IMR-90 (cell line): ENCODE measurements around the gene PRKCH. TPM values are rescaled to one million over a fixed set of nuclear protein-coding genes. Genes with fewer than 3 reads are reported as not detected.

Experiments used
- ATAC-seq: fragments of 200-7000 bp; cut with Tn5 transposase; 2 replicates; pipeline ENCODE4 v1.9.1; 2020; ENCODE audit warnings: low read depth, mild to moderate bottlenecking, moderate library complexity
- BruUV-seq: library from RNA; stranded (reverse); fragments of 400-500 nt; replicated peaks from 2 replicates; lab custom pipeline; 2021; lab: Mats Ljungman, UMichigan
- CTCF ChIA-PET: fragments of 300-600 bp; formaldehyde crosslinking; extraction: SDS; loops from one replicate; lab custom pipeline; 2021; ENCODE audit warnings: antibody characterized with exemption; lab: Yijun Ruan, JAX
- POLR2A ChIA-PET: fragments of 300-600 bp; sonication (Branson Sonifier 250); formaldehyde crosslinking; loops from one replicate; lab custom pipeline; 2022; ENCODE audit warnings: antibody characterized with exemption; ENCODE audit not compliant: unreplicated experiment; lab: Charles Lee
- DNase-seq: peaks from one replicate; pipeline ENCODE4 v3.0.0; 2013
- H2AFZ ChIP-seq: replicated peaks from 2 replicates; pipeline ENCODE3; 2013; ENCODE audit warnings: low read length, mild to moderate bottlenecking; ENCODE audit not compliant: poor library complexity
- H2AK5ac ChIP-seq: 2 replicates; pipeline ENCODE4 v1.6.1; 2013; ENCODE audit warnings: low read depth, low read length, inconsistent platforms
- H2AK9ac ChIP-seq: replicated peaks from 2 replicates; pipeline ENCODE3; 2013; ENCODE audit warnings: mild to moderate bottlenecking, low read depth, low read length, moderate library complexity; ENCODE audit not compliant: poor library complexity
- H2BK120ac ChIP-seq: 2 replicates; pipeline ENCODE4 v1.6.1; 2013; ENCODE audit warnings: low read depth, low read length, inconsistent platforms
- H2BK15ac ChIP-seq: 3 replicates; pipeline ENCODE4 v1.6.1; 2013; ENCODE audit warnings: low read depth, low read length, inconsistent platforms
- H2BK20ac ChIP-seq: 2 replicates; pipeline ENCODE4 v1.6.1; 2013; ENCODE audit warnings: low read depth, mild to moderate bottlenecking, inconsistent platforms, low read length, moderate library complexity
- H2BK5ac ChIP-seq: 2 replicates; pipeline ENCODE4 v1.6.1; 2013; ENCODE audit warnings: mild to moderate bottlenecking, low read depth, low read length, inconsistent platforms; ENCODE audit not compliant: poor library complexity, severe bottlenecking
- H3K14ac ChIP-seq: replicated peaks from 2 replicates; pipeline ENCODE4 v1.6.1; 2013; ENCODE audit warnings: low read depth, low read length, inconsistent platforms
- H3K18ac ChIP-seq: 2 replicates; pipeline ENCODE4 v1.6.1; 2013; ENCODE audit warnings: low read depth, low read length, control low read depth
- H3K23ac ChIP-seq: 2 replicates; pipeline ENCODE4 v1.6.1; 2013; ENCODE audit warnings: low read depth, low read length, inconsistent platforms
- H3K27ac ChIP-seq: 2 replicates; pipeline ENCODE4 v1.5.1; 2013; ENCODE audit warnings: mild to moderate bottlenecking, control low read depth, low read length; ENCODE audit not compliant: insufficient read depth
- H3K27me3 ChIP-seq: 2 replicates; pipeline ENCODE4 v1.6.1; 2013; ENCODE audit warnings: low read length; ENCODE audit not compliant: control insufficient read depth, insufficient read depth
- H3K36me3 ChIP-seq: 2 replicates; pipeline ENCODE4 v1.6.1; 2013; ENCODE audit warnings: low read length, mixed read lengths; ENCODE audit not compliant: control insufficient read depth, insufficient read depth
- H3K4ac ChIP-seq: 2 replicates; pipeline ENCODE4 v1.6.1; 2013; ENCODE audit warnings: low read depth, low read length, inconsistent platforms
- H3K4me1 ChIP-seq: 2 replicates; pipeline ENCODE4 v1.6.1; 2013; ENCODE audit warnings: low read length, mixed read lengths; ENCODE audit not compliant: control insufficient read depth, insufficient read depth
- H3K4me2 ChIP-seq: 2 replicates; pipeline ENCODE4 v1.6.1; 2013; ENCODE audit warnings: low read depth, mild to moderate bottlenecking, control low read depth, low read length, moderate library complexity
- H3K4me3 ChIP-seq: 2 replicates; pipeline ENCODE4 v1.5.1; 2013; ENCODE audit warnings: low read depth, mild to moderate bottlenecking, control low read depth, low read length, moderate library complexity; ENCODE audit not compliant: insufficient read depth
- H3K56ac ChIP-seq: 2 replicates; pipeline ENCODE4 v1.6.1; 2013; ENCODE audit warnings: low read length, inconsistent platforms; ENCODE audit not compliant: insufficient read depth; ENCODE audit errors: extremely low read depth
- H3K79me1 ChIP-seq, 2 experiments: 2 replicates each; pipeline ENCODE4 v1.6.1; 2013; ENCODE audit warnings: low read length in 2 of 2, inconsistent platforms in 1 of 2, low read depth in 1 of 2
- H3K9ac ChIP-seq: 2 replicates; pipeline ENCODE4 v1.6.1; 2013; ENCODE audit warnings: low read depth, low read length, control low read depth
- H3K9me1 ChIP-seq: 2 replicates; pipeline ENCODE4 v1.6.1; 2013; ENCODE audit warnings: low read length, inconsistent platforms; ENCODE audit not compliant: insufficient read depth
- H3K9me3 ChIP-seq: 2 replicates; pipeline ENCODE4 v1.6.1; 2013; ENCODE audit warnings: low read length; ENCODE audit not compliant: control insufficient read depth, insufficient read depth
- H4K20me1 ChIP-seq: 2 replicates; pipeline ENCODE4 v1.6.1; 2013; ENCODE audit warnings: low read length, inconsistent platforms; ENCODE audit not compliant: insufficient read depth
- H4K5ac ChIP-seq: 2 replicates; pipeline ENCODE4 v1.6.1; 2013; ENCODE audit warnings: mild to moderate bottlenecking, low read depth, low read length, control low read depth
- H4K8ac ChIP-seq, 2 experiments: 2 replicates each; pipeline ENCODE4 v1.6.1; 2013; ENCODE audit warnings: low read depth in 2 of 2, low read length in 2 of 2, control low read depth in 1 of 2, inconsistent platforms in 1 of 2
- H4K91ac ChIP-seq: 2 replicates; pipeline ENCODE4 v1.6.1; 2013; ENCODE audit warnings: low read depth, low read length, inconsistent platforms; ENCODE audit not compliant: insufficient read depth
- CEBPB ChIP-seq: IDR thresholded peaks from 2 replicates; pipeline ENCODE4 v1.6.1; 2012; ENCODE audit warnings: low read depth, low read length, improper control_type of control experiment
- CHD1 ChIP-seq: IDR thresholded peaks from 2 replicates; pipeline ENCODE4 v1.6.1; 2012; ENCODE audit warnings: low read depth, low read length, improper control_type of control experiment
- CTCF ChIP-seq: conservative IDR thresholded peaks from 2 replicates; pipeline ENCODE4 v1.5.1; 2012; ENCODE audit warnings: mild to moderate bottlenecking, low read depth, low read length, improper control_type of control experiment
- FOS ChIP-seq: fragments of 150-350 bp; IDR thresholded peaks from 2 replicates; pipeline ENCODE4 v1.6.1; 2016; ENCODE audit warnings: low read depth, low read length
- MAFK ChIP-seq: IDR thresholded peaks from 2 replicates; pipeline ENCODE4 v1.6.1; 2012; ENCODE audit warnings: low read depth, low read length, improper control_type of control experiment
- MAZ ChIP-seq: IDR thresholded peaks from 2 replicates; pipeline ENCODE4 v1.6.1; 2012; ENCODE audit warnings: low read depth, mild to moderate bottlenecking, low read length, improper control_type of control experiment, moderate library complexity, borderline replicate concordance
- MXI1 ChIP-seq: IDR thresholded peaks from 2 replicates; pipeline ENCODE4 v1.6.1; 2012; ENCODE audit warnings: low read depth, mild to moderate bottlenecking, low read length, moderate library complexity, borderline replicate concordance
- NFE2L2 ChIP-seq: fragments of 150-350 bp; IDR thresholded peaks from 2 replicates; pipeline ENCODE4 v1.6.1; 2016; ENCODE audit warnings: low read depth, mild to moderate bottlenecking, low read length
- POLR2A ChIP-seq: IDR thresholded peaks from 2 replicates; pipeline ENCODE4 v1.6.1; 2012; ENCODE audit warnings: mild to moderate bottlenecking, low read depth, low read length
- RAD21 ChIP-seq: IDR thresholded peaks from 2 replicates; pipeline ENCODE4 v1.6.1; 2012; ENCODE audit warnings: low read length, improper control_type of control experiment
- RCOR1 ChIP-seq: IDR thresholded peaks from 2 replicates; pipeline ENCODE4 v1.6.1; 2012; ENCODE audit warnings: mild to moderate bottlenecking, low read length, improper control_type of control experiment; ENCODE audit not compliant: insufficient replicate concordance
- SMC3 ChIP-seq: fragments of 150-350 bp; IDR thresholded peaks from 2 replicates; pipeline ENCODE4 v1.6.1; 2016; ENCODE audit warnings: low read depth, mild to moderate bottlenecking, antibody characterized with exemption, low read length, moderate library complexity
- WGBS, 2 experiments: methylation state at CpG; one replicate each; pipeline versions ENCODE4 v1.1.5 to v1.1.7; 2013; ENCODE audit warnings: missing lambda C conversion rate in 2 of 2; ENCODE audit not compliant: insufficient read length in 1 of 2; ENCODE audit errors: extremely low coverage in 2 of 2; 5-methylcytosine and 5-hydroxymethylcytosine counted together
- dilution Hi-C: fragments of 300-500 bp; cut with HindIII; formaldehyde crosslinking; loops from one replicate; pipeline ENCODE4 v1.14.3; 2018; ENCODE audit warnings: low sequenced_read_pairs; ENCODE audit not compliant: unreplicated experiment
- in situ Hi-C: fragments of 300-500 bp; cut with MboI; formaldehyde crosslinking; loops from 3 replicates; pipeline ENCODE4 v1.14.3; 2019; ENCODE audit warnings: low sequenced_read_pairs, inconsistent platforms, mixed read lengths
- intact Hi-C: fragments of 100-400 bp; cut with micrococcal nuclease; formaldehyde crosslinking; loops from 2 replicates; pipeline ENCODE4 v1.10.0; 2022
- polyA plus RNA-seq, 3 experiments: library from polyadenylated mRNA; depleted of rRNA; stranded (reverse); fragments of >200 nt; gene quantifications; 2 replicates each; pipeline ENCODE4 v1.2.3, GENCODE V29; 2012; ENCODE audit warnings: low replicate concordance in 1 of 3
- total RNA-seq: library from RNA; depleted of rRNA; stranded (reverse); fragments of >200 nt; gene quantifications from 2 replicates; pipeline ENCODE4 v1.2.3, GENCODE V29; 2012
- TF ChIP-seq, protein P1 (sequence below): fragments of 150-350 bp; IDR thresholded peaks from 2 replicates; pipeline ENCODE4 v1.6.1; 2017; ENCODE audit warnings: mild to moderate bottlenecking, antibody characterized with exemption, low read length, low read depth

PRKCH gene
- total and polyA plus RNA-seq, 2 of the 4 experiments (the other 2 are of a cell fraction), result 1.6 to 2.3 TPM

DNA sequence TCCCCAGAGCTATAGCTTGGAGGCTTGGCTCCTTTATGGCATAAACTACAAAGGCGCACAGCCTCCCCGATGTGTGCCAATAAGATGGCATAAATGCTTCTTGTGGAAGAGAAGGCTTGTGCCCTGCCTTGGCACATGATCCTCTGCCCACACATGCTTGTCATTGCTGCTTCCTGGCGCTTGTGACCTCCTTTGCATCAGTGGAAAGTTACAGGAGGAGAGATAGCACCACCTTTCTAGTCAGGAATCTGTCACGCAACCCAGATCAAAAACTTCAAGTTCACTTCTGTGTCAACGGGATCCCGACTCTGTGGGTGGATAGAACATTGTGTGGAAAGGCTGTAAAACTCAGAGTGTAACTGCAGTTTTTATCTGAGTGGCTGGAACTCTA lies 190.2 kb downstream of the PRKCH start:
- Histone ChIP-seq H3K4ac (peak overlapping the region; percentile 39; the same call in 1 of the 2 replicates), H3K27me3 (no peaks in the 10 kb centered on the region), H3K4me3 (no peak overlapping the region), H2BK5ac (no peak overlapping the region), H3K23ac (no peak overlapping the region), H2AFZ (no peak overlapping the region), H4K20me1 (no peaks in the 10 kb centered on the region), H4K8ac (peak overlapping the region; percentile 23 to 75; a peak in 3 of 4 replicates), H3K18ac (peak overlapping the region; percentile 68), H3K9me1 (peaks cover 9% of the 10 kb centered on the region; the same call in 1 of the 2 replicates), H3K14ac (0 out of 2 replicates have a peak overlapping the region, but pooled peaks have one; percentile 2), H2BK120ac (peak overlapping the region; percentile 28; the same call in 1 of the 2 replicates), H3K36me3 (no peaks in the 10 kb centered on the region), H2BK15ac (peak overlapping the region; percentile 43), H2AK5ac (peak overlapping the region; percentile 69), H3K79me1 (no peaks in the 10 kb centered on the region), H3K27ac (peak overlapping the region; percentile 63), H4K91ac (peak overlapping the region; percentile 81; the same call in 1 of the 2 replicates), H3K9me3 (no peaks in the 10 kb centered on the region), H2BK20ac (peak overlapping the region; percentile 32; the same call in 1 of the 2 replicates), H2AK9ac (no peak overlapping the region), H3K56ac (no peak overlapping the region), H3K9ac (peak overlapping the region; percentile 42; the same call in 1 of the 2 replicates), H4K5ac (peak overlapping the region; percentile 74), H3K4me2 (no peak overlapping the region), H3K4me1 (peaks cover 19% of the 10 kb centered on the region)
- TF ChIP-seq MAFK (no peak), CTCF (no peak), CEBPB (no peak), RCOR1 (no peak), SMC3 (no peak), RAD21 (no peak), NFE2L2 (no peak), FOS (no peak), MXI1 (no peak), POLR2A (no peak), CHD1 (no peak), MAZ (no peak)
- TF ChIP-seq, protein P1, sequence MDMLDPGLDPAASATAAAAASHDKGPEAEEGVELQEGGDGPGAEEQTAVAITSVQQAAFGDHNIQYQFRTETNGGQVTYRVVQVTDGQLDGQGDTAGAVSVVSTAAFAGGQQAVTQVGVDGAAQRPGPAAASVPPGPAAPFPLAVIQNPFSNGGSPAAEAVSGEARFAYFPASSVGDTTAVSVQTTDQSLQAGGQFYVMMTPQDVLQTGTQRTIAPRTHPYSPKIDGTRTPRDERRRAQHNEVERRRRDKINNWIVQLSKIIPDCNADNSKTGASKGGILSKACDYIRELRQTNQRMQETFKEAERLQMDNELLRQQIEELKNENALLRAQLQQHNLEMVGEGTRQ, result no peak
- POLR2A ChIA-PET, result no interaction called here
- CTCF ChIA-PET, result no interaction called here
- intact Hi-C loops, result no loop called here
- no peak for DNase-seq
- no peak for ATAC-seq
- BruUV-seq, result no TSS peak
- WGBS, 2 experiments, result no CpG with 5 or more reads among the region's 6 CpGs
- dilution Hi-C loops, result no loop called here
- in situ Hi-C loops, result no loop called here
